ENCODE measurements around the gene KIF6.

The KIF6 gene

DNA sequence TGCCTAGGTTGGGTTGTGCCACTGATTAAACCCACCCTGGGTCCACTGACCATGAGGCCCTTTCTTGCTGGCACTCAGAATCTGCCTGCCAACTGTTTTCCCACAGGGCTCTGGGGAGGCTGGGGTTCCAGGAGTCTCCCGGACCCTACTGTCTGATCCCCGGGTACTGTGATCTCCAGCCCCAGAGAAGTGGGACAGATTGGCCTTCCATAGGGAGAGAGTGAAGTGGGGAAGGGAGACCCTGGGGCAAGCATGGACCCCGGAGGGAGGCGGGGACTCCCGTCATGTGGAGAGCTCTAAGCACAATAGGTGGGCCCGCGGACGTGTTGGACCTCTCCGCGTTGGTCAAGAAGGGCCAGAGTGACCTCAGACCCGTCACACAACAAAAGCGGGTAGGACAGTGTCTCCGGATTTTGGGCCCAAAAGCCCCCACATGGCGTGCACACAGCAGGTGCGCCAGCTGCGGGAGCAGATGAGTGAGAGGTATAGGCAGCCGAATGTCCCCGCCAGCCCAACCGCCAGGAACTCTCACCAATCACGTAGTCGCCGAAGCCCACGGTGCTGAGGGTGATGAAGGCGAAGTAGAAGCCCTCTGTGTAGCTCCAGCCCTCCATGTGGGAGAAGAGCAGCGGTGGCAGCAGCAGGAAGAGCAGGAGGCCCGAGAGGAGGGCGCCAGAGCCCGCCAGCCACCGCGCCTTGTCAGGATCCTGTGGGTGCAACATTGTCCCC is 421.6 kb downstream of the KIF6 start:
- no peak for DNase-seq

DNA sequence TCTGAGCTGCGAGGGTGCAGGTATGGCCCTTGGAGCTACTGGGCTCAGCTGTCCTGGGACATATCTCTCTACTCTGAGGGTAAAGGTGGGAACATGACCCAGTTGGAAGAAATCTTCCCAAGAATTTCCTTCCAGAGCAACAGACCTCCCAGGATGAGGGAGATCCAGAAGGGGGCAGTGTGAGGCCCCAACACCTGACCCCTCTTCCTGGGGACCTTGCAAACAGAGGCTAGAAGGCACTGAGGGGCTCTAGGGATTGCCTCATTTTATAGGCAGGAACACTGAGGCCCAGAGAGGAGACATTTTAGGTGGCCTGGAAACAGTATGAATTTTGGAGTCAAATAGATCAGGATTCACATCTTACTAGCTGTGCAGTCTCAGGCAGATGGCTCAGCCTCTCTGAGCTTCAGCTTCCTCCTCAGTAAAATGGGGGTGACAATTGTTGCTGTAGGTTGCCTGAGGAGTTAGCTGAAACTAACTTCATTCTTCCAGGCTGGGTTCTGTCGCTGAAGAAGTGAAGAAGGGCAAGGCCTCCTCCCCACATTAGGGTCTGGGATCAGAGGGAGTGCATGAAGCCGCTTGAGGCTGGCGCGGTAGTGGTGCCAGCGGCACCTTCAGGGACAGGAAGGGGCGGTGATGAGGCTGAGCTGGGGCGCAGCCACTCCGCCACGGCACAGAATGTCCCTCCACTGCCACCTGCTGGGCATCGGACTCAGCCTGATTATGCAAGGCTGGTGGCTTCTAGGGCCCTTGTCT is 422.4 kb downstream of the KIF6 start:
- DNase-seq, result peak; percentile 77

DNA sequence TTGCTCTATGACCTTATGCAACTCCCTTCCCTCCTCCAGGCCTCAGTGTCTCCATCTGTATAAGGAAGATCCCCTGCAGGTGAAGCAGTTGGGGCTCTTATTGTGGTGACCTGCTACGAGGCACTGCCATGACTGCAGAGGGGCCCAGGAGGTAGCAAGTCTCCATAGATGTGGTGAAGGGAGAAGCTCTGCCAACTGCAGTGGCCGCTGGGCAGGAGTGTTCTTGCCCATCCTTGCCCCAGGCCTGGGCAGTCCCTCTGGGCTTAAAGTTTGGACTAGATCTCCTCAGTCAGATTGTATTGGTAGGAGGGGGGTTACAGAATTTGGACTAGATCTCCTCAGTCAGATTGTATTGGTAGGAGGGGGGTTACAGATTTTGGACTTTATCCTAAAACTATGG is 423.2 kb downstream of the KIF6 start:
- no peak for DNase-seq

DNA sequence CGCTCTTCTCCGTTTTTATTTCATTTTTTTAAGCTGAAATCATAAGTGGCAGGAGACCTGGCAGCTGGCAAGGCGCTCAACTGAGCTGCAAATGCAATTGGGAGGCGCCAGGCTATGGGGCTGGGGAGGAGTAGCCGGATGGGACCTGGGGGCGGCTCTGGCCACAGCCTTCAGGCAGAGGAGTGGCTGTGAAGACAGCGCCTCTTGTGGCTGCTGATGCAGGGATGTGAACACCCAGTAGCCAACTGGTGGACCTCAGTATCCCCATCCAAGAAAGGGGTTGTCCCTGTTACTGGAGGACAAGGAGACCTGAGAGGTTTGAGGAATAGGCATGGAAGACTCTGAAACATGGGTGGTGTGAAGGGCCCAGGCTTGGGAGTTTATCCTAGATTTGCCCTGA is 423.6 kb downstream of the KIF6 start:
- peak; percentile 15 for DNase-seq

DNA sequence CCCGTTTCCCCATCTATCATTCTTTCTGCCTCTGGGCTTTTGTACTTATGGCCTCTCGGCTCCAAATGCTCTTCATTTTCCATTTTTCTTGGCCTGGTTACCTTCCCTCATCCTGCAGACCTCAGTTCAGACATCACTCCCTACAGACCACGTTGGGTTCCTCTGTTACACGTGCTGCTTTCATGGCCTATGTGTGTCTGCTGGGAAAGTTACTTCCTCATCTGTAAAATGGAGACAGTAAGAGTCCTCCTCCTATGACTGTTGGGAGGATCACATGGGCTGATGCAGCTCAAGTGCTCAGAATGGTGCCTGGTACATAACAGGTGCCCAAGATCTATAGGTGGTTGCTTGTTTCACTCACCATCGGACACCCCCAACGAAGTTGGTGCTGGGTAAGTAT is 424.5 kb downstream of the KIF6 start:
- DNase-seq, result peak; percentile 59

DNA sequence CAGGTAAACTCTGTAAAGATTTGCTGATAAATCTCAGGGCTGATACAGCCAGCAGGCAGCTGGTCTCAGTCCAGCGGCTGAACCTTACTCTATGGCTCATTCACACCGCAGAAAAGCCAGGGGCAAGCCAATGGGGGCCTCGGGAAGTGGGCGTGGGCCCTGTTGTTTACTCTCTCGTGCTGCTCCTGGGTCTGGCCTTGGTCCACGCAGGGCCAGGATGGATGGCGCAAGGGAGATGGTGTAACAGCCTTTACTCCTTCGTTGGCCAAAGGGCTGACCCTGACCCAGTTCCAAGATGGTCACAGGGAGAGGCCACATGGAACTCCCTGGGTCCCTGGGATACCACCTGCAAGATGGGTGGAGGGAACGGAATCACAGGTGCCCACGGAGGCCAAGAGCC is 427.1 kb downstream of the KIF6 start:
- no peak for DNase-seq

DNA sequence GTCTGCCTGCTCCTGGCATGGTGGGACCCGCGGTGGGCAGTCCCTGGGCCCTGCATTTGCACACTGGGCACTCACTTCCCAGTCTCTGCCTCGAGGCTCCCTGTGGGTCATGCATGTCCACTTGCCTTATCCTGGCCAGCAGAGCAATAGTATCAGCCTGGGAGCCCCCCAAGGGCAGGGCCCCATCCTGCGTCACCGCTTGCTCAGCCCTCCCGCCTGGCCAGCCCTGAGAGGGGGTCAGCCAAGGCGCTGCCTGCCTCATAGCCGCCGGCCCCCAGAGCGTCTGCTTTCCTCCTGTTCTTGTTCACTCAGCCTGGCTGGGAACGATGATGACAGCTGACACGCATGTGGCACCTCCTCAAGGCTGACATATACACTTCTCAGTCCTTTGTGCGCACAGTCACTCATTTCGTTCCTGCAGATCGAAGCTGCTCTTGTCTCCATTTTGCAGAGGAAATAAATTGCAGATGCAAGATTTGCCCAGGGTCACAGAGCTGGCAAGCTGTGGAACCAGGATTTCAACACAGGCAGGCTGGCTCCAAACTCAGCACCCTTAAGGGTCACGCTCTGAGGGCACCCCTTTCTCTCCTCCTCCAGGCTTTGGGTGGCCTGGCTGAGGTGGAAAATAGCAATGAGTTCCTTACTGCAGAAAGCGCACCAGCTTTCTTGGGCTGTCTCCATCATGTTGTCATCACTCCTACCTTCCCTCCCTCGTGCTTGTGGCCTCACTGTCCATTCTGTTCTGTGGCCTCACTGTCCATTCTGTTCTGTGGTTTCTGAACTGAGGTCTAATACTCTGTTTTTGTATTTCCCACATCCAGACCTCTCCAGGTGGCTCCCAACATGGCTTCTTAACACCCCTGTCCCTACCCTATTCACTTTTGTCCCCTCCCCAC is 428.2 kb downstream of the KIF6 start:
- DNase-seq, result no peak

DNA sequence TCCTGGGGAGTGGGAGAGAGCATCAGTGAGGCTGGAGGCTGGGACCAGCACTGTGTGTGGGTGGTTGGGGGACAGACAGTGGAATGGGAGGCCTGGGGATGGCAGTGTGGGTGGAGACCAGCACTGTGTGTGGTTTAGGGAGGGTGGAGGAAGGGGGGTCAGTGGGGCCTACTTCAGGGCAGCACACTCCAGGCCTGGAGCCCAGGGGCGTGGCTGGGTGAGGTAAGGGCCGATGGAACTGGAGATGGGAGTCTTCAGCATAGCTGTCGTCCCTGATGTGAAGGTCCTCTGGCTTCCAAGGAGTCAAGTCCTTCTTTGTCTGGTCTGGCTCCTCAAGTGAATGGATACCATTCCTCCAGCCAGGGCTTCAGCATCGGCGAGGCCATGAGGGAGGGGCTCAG is 429.6 kb downstream of the KIF6 start:
- DNase-seq, result no peak

DNA sequence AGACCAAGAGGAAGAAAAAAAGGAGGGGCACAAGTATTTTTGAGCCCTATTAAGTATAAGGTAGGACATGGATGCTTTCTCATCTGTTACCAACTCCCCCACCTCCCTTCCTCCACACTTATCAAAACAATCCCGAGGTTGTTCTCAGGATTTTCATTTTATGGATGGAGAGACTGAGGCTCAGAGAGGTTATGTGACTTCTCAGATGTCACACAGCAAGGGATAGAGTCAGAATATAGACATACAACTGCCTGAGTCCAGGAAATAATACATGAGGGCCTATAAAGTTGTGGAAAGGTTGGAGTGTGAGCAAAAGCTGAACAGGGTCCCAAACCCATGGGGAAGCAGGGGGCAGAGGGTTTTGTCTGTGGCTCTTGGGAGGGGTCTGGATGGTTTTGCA is 430.3 kb downstream of the KIF6 start:
- DNase-seq, result no peak

DNA sequence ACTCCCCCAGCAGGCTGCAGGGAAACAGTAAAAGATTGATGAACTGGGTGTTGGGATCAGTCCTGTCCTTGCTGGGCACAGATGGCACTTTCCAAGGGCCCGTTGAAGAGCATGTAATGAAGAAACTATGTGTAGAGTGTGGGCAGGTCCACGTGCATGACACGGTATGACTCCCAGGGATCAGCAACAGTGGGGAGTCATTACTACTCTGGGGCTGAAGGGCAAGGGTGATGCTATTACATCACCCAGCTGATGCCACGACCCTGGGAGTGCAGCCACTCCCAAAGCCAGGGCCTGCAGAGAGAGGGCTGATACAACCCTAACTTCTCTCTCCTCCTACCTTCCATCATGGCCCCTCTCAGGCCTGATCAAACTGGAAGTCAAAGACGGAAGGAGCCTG is 431.1 kb downstream of the KIF6 start:
- peak; percentile 28 for DNase-seq

DNA sequence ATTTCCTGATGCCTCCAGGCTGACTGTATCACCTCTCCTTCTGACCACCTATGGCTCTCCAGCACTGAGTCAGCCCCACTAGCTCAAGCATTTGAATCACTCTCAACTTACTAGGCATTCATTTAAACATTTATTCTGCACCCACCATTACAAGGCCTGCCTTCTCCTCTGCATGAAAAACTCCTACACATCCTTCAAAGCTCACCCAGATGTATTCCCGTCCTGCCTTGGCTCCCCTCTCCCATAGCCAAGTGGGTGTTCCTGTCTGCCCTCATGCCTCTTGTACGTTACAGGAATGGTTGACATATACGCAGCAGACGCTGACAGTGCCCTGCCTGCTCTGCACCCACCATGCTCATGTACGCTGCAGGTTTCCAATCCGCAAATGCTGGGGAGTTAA is 432.6 kb downstream of the KIF6 start:
- DNase-seq, result no peak

DNA sequence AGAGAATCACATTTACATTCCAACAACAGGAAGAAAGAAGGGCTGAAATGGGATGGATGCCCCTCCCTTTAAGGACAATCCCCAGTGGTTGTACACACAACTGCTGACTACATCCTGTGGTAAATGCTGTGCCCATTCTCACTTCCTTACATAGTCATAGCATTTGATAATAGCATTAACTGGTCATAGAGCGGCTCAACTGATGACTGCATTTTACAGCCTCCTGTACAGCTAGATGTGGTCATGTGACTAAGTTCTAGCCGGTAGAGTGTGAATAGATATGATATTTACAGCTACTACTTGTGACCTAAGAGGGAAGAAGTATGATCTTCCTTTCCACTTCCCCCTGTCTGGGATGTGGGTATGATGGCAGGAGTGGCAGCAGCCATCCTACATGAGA is 435.7 kb downstream of the KIF6 start:
- peak; percentile 87 for DNase-seq

DNA sequence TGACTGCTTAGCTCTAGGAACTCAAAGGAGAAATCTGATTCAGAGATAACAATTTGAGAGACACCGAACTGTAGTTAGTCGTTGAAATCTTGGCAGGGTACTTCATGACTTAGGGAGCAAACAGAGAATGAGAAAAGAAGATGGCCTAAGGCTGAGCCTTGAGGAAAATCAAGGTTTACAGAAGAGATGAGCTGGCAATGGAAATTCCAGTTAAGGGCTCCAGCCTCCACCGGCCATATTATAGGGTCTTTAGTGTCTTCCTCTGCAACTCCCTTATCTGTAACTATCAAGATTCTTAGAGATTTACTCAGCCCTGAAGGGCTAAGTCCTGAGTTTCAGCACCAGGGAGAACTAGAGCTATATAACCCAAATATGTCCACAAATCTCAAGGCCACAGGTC is 437.6 kb downstream of the KIF6 start:
- DNase-seq, result no peak

DNA sequence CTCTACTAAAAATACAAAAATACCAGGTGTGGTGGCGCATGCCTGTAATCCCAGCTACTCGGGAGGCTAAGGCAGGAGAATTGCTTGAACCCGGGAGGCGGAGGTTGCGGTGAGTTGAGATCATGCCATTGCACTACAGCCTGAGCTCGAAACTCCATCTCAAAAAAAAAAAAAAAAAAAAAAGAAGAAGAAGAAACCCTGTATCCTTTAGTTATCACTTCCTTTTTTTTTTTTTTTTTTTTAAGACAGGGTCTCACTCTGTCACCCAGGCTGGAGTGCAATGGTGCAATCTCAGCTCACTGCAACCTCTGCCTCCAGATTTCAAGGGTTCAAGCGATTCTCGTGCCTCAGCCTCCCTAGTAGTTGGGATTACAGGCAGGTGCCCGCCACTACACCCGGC is 438.6 kb downstream of the KIF6 start:
- peak; percentile 67 for DNase-seq

DNA sequence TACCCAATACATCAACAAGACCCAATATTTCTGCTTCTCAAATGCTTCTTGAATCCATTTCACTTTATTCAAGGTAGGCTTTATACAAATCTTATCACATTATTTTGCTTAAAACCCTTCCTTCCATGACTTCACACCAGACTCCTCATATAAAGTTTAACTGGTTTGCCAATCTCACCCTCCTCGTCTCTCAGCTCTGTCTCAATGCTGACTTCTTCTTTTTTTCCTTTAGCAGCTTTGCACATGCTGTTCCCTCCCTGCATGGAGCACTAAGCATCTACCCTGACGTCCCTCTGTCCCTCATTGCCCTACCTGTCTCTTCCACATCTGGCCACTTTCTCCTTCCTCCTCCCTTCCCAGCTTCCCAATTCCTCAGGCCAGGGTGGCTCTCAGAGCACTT is 442.4 kb downstream of the KIF6 start:
- DNase-seq, result peak; percentile 19

DNA sequence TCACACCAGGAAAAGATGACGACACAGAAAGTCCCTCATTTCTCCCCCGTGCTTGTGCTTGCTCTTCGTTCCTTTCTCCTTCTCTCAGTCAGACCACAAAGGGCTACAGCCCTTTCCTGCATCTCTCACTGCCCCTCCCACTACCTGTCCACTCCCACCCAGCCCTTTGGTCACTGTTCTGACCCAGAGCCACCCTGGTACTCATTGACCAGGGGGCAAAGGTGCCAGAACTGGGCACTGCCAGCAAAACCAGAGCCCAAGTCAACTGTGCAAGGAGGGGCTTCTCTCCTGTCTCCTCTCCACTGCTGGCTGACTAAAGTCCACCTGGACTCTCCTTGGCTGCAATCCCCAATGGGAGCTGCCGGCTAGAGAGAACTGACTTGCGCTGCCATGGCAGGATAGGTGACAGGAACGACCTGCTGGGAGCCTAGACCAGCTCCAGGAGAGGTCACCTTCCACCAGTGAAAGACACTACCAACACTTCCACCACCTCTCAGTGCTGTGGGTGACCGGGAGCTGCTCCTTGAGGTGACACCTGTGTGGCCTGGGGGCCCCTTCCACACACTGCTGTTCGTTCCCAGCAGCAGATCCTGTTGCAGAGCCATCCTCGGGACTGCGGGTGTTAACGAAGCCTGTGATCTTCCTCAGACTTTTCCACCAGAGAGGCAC is 443.8 kb downstream of the KIF6 start:
- no peak for DNase-seq

DNA sequence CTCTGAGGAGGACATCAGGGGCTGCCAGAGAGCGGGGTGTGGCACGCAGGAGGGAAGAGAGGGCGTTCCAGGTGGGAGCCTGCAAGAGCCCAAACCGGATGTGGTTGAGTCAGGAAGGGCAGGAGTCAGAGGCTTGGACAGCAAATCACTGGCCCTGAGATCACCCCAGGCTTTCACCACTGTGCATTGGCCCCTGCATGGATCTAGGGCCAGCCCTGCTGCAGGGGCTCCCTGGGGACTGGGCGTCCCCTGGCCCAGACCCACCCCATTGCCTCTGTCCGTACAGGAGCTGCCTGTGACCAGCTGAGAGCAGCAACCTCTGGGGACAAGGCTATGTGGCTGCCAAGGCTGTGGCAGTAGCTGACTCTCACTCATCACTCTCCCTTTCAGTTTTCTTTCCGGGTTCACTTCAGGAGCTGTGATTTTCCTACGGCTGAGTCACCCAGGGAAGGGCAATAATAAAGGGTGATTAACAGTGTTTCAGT is 444.9 kb downstream of the KIF6 start:
- peak; percentile 14 for DNase-seq
